ENCODE data around the gene SFMBT2.

GRCh38 chr10:7411671-7412128, 866 bp upstream of the SFMBT2 start:
- TF ChIP-seq AFF4 (CRISPR knock-in tag; IDR thresholded peaks at IDR 0.05; ENCODE audit: borderline replicate concordance) (no peak), ZNF121 (CRISPR knock-in tag; IDR thresholded peaks at IDR 0.05) (no peak), CTCF (IDR thresholded peaks at IDR 0.05) (no peak), MAX (CRISPR knock-in tag; IDR thresholded peaks at IDR 0.05) (peak; percentile 73; the same call in 1 of the 2 replicates), JUN (CRISPR knock-in tag; IDR thresholded peaks at IDR 0.05) (0 out of 2 replicates have a peak, but pooled peaks have one; percentile 55), FOXJ3 (CRISPR knock-in tag; IDR thresholded peaks at IDR 0.05; ENCODE audit: borderline replicate concordance) (no peak), NR1H2 (CRISPR knock-in tag; IDR thresholded peaks at IDR 0.05) (no peak), ZNF138 (CRISPR knock-in tag; conservative IDR thresholded peaks at IDR 0.05) (no peak), TP53 (CRISPR knock-in tag; IDR thresholded peaks at IDR 0.05) (no peak; the same call in 1 of the 2 replicates), FOXK1 (CRISPR knock-in tag; IDR thresholded peaks at IDR 0.05) (no peak)
